HFF-Myc (cell line): ENCODE data around the gene PLD5.

Source experiments
- DNase-seq: peaks from one replicate; pipeline ENCODE4 v3.0.0-alpha.2; 2011; ENCODE audit warnings: low read depth; ENCODE audit errors: extremely low read depth
- H3K4me3 ChIP-seq: replicated peaks from 2 replicates; pipeline ENCODE4 v1.5.1; 2011; ENCODE audit warnings: low read depth, mild to moderate bottlenecking, control low read depth, low read length
- TF ChIP-seq, protein P1 (sequence below): IDR thresholded peaks from 2 replicates; pipeline ENCODE4 v1.5.1; 2012; ENCODE audit warnings: mild to moderate bottlenecking, low read depth, low read length, control low read depth; ENCODE audit errors: missing control alignments

The PLD5 gene

DNA sequence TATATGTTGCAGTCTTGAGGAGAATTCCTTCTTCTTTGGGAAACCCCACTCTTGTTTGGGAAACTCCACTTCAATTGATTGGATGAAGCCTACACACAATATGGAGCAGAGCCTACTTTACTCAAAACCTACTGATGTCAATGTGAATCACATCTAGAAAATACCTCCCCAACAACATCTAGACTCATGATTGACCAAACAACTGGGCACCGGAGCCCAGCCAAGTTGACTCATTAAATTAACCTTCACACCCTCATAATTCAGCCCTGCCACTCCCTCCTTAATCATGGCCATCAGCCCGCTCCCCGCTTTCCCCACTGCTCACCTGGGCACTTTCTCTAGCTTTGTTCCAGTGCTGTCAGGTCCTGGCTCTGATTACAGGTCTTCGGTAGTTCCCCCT lies 317.5 kb downstream of the PLD5 start:
- TF ChIP-seq, protein P1, sequence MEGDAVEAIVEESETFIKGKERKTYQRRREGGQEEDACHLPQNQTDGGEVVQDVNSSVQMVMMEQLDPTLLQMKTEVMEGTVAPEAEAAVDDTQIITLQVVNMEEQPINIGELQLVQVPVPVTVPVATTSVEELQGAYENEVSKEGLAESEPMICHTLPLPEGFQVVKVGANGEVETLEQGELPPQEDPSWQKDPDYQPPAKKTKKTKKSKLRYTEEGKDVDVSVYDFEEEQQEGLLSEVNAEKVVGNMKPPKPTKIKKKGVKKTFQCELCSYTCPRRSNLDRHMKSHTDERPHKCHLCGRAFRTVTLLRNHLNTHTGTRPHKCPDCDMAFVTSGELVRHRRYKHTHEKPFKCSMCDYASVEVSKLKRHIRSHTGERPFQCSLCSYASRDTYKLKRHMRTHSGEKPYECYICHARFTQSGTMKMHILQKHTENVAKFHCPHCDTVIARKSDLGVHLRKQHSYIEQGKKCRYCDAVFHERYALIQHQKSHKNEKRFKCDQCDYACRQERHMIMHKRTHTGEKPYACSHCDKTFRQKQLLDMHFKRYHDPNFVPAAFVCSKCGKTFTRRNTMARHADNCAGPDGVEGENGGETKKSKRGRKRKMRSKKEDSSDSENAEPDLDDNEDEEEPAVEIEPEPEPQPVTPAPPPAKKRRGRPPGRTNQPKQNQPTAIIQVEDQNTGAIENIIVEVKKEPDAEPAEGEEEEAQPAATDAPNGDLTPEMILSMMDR = no peak
- H3K4me3 ChIP-seq = no peak overlapping the region
- DNase-seq = no peak

DNA sequence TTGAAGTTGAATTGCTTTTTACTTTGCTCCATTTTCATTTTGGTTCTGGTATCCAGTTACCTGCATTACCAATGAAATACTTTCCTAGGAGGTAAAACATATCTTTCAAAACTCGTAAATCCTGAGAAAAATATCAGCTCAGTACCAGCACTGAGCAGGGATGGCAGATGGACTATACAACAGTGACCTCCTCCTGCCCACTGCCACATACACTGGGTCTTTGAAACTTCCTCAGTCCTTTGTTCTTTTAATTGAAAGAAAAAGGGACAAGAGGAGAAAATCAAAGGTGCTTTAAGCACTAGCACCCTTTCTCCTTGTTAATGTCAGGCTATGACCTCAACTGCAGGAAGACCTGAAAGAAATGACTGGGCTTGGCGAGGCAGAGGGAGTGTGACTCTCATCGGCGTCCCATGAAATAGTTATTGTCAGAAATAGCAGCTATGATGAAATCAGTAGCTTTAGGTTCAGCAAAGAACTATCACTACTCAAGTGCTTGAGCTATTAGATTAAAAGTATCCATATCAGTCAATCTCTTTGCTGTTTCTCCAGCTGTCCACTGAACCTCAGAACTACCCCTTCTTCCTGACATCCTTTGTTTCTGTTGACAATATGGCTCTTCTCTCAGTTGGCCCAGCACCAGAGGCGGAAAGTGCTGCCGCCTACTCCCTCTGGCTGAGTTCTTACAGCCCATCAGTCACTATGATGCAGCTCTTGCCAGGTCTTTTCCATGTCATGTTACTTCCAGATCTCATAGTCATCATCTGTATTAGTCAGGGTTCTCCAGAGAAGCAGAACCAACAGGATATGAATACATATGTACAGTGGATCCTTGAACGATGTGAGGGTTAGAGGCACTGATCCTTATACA lies 318.6 kb downstream of the PLD5 start:
- TF ChIP-seq, protein P1 = no peak
- no peak overlapping the region for H3K4me3 ChIP-seq
- no peak for DNase-seq

DNA sequence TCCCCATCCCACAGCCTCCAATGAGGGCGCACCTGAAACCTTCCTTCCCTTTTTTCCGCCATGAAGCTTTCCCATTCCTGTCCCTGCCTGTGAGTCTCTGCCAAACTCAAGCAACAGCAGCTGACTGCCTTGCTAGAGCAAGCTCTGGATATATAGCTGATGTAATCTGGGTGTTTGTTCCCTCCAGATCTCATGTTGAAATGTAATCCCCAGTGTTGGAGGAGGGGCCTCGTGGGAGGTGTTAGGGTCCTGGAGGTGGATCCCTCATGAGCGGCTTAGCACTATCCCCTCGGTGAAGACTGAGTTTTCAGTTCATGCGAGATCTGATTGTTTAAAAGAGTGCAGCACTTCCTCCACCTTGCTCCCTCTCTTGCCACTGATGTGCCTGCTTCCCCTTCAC lies 321.2 kb downstream of the PLD5 start:
- H3K4me3 ChIP-seq = no peak overlapping the region
- TF ChIP-seq, protein P1 = no peak
- no peak for DNase-seq

DNA sequence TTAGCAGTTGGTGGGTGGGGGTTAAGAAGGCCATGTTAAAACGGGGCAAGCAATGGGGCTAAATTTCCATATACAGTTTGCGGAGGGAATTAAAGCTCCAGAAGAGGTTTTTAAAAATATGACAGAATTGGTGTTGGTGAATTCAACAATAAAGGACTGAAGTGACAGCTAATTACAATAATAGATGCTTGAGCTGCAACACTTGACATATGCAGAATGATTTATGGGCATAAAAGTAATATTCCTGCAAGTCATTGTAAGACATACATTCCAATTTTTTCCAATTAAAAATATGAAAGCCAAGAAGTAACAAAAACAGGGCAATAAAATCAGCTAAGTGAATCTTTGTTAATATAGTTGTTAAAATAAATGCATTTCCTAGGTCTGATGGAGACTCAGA lies 323.4 kb downstream of the PLD5 start:
- DNase-seq = no peak
- no peak overlapping the region for H3K4me3 ChIP-seq
- TF ChIP-seq, protein P1 = no peak

DNA sequence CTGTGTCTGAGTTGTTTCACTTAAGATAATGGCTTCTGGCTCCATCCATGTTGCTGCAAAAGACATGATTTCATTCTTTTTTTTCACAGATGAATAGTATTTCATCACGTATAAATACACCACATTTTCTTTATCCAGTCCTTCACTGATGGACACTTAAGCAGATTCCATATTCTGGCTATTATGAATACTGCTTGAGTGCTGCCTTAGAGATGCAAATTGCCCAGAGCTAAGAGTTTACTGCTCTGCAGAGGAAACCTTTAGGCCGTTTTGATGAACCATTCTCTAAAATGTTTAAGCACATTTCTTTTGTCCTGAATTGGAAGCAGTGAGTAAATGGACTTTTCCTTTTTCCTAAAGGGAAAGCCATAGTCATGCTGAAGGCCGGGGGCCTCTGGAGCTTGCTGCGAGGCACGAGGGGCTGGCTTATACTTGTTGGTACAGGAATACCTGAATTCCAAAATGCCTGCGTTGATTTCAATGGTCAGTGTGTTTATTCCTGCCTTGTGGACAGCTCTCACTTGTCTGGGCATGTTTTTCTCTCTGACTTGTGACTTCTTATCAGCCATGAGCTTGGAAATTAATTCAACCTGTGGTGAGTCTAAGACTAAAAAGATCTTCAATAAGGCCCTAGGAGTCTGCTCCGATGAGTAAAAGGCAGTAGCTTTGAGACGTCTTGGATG lies 324.6 kb downstream of the PLD5 start:
- DNase-seq = no peak
- TF ChIP-seq, protein P1 = no peak
- H3K4me3 ChIP-seq = no peak overlapping the region

DNA sequence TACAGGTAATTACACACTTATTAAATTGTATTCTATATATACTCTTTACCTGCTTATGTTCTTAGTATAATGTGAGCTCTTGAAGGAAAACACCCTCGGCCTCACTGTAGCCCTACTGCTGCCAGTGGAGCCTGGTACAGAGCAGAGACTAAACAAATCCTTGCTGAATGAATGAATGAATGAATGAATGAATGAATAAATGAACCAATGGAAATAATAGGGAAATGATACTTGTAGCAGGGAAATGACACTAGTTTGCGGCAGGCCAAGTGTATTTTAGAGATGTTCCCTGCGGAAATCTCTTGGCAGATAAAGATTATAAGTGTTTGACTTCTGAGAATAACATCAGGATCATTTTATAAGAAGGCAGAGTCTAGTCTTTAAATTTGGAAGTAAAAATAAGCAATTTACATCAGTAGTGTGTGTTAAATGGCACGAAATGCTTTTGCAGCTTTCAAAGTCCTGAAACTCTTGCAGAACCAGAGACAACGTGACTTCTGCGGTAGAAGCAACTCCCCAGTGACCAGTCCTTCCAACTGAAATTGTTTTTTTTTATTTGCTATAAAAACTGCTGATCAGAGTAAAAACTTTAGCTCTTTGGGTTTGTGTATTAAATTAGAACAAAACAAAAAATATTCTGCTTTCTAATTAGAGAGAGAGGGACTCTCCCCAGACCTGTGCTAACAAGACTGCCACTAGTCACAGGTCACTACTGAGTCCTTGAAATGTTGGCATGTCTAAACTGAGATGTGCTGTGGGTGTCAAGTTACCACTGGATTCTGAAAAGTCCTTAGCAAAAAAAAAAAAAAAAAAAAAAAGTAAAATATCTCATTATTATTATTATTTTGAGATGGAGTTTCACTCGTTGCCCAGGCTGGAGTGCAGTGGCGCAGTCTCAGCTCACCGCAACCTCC lies 326.3 kb downstream of the PLD5 start:
- DNase-seq = no peak
- no peak overlapping the region for H3K4me3 ChIP-seq
- TF ChIP-seq, protein P1 = no peak
